ENCODE measurements around the gene NUP43.

NUP43 gene, protein sequence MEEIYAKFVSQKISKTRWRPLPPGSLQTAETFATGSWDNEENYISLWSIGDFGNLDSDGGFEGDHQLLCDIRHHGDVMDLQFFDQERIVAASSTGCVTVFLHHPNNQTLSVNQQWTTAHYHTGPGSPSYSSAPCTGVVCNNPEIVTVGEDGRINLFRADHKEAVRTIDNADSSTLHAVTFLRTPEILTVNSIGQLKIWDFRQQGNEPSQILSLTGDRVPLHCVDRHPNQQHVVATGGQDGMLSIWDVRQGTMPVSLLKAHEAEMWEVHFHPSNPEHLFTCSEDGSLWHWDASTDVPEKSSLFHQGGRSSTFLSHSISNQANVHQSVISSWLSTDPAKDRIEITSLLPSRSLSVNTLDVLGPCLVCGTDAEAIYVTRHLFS

DNA sequence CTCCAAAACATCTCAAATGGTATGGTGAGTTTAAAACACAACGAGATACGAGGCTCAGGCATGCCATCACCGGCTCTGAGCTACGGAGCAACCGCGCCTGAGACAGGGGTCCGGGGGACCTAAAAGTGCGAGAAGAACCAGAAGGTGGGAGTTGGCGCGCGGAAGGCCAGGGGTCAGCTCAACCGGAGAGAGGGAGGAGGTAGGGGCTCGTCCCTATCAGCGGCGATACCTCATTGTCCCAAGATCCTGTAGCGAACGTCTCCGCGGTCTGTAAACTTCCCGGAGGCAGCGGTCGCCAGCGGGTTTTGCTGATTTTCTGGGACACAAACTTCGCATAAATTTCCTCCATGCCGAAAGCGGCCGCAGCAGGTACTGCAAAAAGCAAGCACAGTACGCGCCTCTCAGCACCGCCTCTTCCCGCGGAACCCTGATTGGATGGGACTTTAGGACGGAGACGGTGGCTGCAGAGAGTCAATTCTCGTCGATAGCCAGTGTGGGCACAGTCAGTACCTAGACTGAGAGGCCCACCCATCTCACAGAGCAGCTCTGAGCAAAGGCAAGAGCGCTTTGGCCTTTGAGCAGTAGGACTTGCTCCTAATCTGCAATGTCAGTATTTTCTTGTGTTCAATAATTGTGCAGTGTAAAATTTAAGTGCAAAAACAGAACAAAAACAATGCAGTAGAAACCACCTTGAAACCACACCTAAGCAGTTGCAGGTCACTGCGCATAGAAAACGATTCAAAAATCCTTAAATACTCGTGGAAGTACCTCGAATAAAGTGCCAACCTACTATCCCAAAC is at the start of gene NUP43:
Gene NUP43, minus strand, starts transcription at position 383 of the 800 bp plus-strand sequence. Its CDS starts 34 bp downstream, at position 349.
- peak; percentile 81 to 83 for DNase-seq (ENCODE audit: low spot score in 2 of 2)
- ATAC-seq (replicated peaks; ENCODE audit: extremely low read depth, poor library complexity, severe bottlenecking) = peak; percentile 70
- H3K36me3 Mint-ChIP-seq (ENCODE audit: insufficient read depth) = peaks cover 43% of the 10 kb centered on the region
- H3K4me1 Mint-ChIP-seq = peaks cover 26% of the 10 kb centered on the region
- no peaks in the 10 kb centered on the region for H3K27me3 Mint-ChIP-seq
- H3K27ac Mint-ChIP-seq (ENCODE audit: low read depth) = peak within 1 kb of the TSS; percentile 96
- no peaks in the 10 kb centered on the region for H3K9me3 Mint-ChIP-seq
- peak within 1 kb of the TSS; percentile 98 for H3K4me3 Mint-ChIP-seq

DNA sequence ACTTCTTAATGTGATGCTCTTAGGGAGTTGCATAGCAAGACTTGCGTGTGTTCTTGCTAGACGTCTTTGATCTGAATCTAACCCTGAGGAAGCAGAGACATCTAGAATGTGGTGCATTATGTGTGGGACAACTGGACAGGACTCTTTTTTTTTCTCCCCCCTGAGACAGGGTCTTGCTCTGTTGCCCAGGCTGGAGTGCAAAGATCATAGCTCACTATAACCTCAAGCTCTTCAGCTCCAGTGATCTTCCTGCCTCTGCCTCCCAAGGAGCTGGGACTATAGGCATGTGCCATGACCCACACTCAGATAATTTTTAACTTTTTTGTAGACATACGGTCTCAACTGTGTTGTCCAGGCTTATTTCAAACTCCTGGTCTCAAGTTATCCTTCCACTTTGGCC is 37.2 kb upstream of the NUP43 start:
- Mint-ChIP-seq H3K4me3 (no peak overlapping the region), H3K27me3 (no peaks in the 10 kb centered on the region), H3K9me3 (no peaks in the 10 kb centered on the region), H3K4me1 (no peaks in the 10 kb centered on the region), H3K36me3 (ENCODE audit: insufficient read depth) (peaks cover 21% of the 10 kb centered on the region), H3K27ac (ENCODE audit: low read depth) (peak overlapping the region; percentile 23)
- ATAC-seq (replicated peaks; ENCODE audit: extremely low read depth, poor library complexity, severe bottlenecking) = no peak
- no peak for DNase-seq (ENCODE audit: low spot score in 2 of 2)

DNA sequence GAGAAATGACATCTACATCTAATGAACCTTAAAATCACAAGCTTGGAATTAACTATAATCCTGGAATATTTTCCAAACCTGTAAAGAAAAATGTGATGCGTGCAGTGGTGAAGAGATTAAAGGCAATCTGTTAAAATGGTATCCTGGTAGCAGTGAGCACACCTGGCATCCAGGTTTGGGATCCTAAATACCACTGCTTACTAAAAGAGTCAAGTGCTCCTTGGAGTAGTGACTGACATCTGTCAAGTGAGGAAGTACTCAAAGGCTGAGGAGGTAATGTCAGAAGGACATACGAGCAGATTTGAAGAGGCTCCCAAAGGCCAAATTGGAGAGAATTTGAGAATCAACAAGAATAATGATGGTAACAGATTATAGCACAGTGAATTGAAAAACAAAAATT is 36.0 kb upstream of the NUP43 start:
- H3K36me3 Mint-ChIP-seq (ENCODE audit: insufficient read depth) = peaks cover 24% of the 10 kb centered on the region
- no peak overlapping the region for H3K4me3 Mint-ChIP-seq
- no peaks in the 10 kb centered on the region for H3K4me1 Mint-ChIP-seq
- no peak for DNase-seq (ENCODE audit: low spot score in 2 of 2)
- ATAC-seq (replicated peaks; ENCODE audit: extremely low read depth, poor library complexity, severe bottlenecking) = no peak
- no peaks in the 10 kb centered on the region for H3K9me3 Mint-ChIP-seq
- H3K27ac Mint-ChIP-seq (ENCODE audit: low read depth) = peak overlapping the region; percentile 52
- no peaks in the 10 kb centered on the region for H3K27me3 Mint-ChIP-seq

DNA sequence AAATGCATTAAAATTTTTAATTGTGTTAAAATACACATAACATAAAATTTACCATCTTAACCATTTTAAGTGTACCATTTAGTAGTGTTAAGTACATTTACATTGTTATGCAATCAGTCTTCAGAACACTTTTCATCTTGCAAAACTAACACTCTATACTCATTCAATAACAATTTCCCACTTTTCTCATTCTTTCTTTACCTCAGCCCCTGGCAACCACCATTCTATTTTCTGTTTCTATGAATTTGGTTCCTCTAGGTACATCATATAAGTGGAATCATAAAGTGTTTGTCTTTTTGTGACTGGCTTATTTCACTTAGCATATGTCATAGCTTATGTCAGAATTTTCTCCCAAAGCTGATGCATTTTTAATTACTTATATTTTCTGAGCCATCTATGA is 35.4 kb upstream of the NUP43 start:
- Mint-ChIP-seq H3K27ac (ENCODE audit: low read depth) (no peak overlapping the region), H3K4me1 (no peaks in the 10 kb centered on the region), H3K4me3 (no peak overlapping the region), H3K36me3 (ENCODE audit: insufficient read depth) (peaks cover 24% of the 10 kb centered on the region), H3K27me3 (no peaks in the 10 kb centered on the region), H3K9me3 (no peaks in the 10 kb centered on the region)
- ATAC-seq (replicated peaks; ENCODE audit: extremely low read depth, poor library complexity, severe bottlenecking) (no peak), DNase-seq (ENCODE audit: low spot score in 2 of 2) (no peak)

DNA sequence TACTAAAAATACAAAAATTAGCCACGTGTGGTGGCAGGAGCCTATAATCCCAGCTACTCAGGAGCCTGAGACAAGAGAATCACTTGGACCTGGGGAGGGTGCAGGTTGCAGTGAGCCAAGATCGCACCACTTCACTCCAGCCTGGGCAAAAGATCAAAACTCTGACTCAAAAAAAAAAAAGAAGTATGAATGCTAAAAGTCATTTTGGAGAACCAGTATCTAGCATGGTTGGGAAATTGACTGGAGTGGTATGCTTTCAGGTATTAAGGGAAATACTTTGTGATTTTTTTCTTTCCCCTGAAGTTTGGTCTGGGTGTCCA is 33.3 kb upstream of the NUP43 start:
- Mint-ChIP-seq H3K4me3 (no peak overlapping the region), H3K36me3 (ENCODE audit: insufficient read depth) (peaks cover 35% of the 10 kb centered on the region), H3K4me1 (no peaks in the 10 kb centered on the region), H3K27ac (ENCODE audit: low read depth) (no peak overlapping the region), H3K9me3 (no peaks in the 10 kb centered on the region), H3K27me3 (no peaks in the 10 kb centered on the region)
- DNase-seq (ENCODE audit: low spot score in 2 of 2) = no peak
- no peak for ATAC-seq (replicated peaks; ENCODE audit: extremely low read depth, poor library complexity, severe bottlenecking)

DNA sequence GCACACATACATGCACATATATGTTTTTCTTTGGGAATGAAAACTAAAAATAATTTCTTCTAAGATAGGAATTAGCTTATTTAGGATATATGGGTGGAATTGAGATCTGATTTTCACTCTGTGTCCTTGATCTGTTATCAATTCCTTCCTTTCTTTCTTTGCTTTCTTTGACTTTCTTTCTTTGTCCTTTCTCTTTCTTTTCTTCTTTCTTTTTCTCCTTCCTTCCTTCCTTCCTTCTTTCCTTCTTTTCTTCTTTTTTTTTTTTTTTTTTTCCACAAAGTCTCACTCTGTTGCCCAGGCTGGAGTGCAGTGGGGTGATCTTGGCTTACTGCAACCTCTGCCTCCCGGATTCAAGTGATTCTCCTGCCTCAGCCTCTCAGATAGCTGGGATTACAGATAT is 31.3 kb upstream of the NUP43 start:
- no peaks in the 10 kb centered on the region for H3K27me3 Mint-ChIP-seq

DNA sequence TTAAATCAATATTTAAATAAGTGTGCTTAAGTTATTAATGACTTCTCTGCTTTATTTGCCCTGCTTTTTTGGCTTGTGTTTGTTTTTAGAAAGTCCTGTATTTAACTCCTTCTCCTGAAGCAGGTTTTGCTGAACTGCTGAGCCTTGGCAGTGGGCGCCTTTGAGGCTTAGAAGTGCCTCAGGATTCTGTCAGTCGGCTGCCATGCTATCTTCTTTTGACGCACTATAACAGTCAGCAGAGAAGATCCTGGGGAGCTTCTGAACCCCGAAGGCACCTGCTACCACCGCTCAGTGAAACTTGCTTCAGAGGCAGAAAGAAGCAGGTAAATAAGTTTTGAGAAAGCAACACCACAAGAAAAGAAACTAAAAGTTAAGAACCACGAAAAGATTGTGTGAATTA is 25.6 kb upstream of the NUP43 start:
- Mint-ChIP-seq H3K36me3 (ENCODE audit: insufficient read depth) (peaks cover 40% of the 10 kb centered on the region), H3K27me3 (no peaks in the 10 kb centered on the region)
- no peak for ATAC-seq (replicated peaks; ENCODE audit: extremely low read depth, poor library complexity, severe bottlenecking)

More for the DNA sequence above, 31.3 kb upstream of the NUP43 start:
- DNase-seq (ENCODE audit: low spot score in 2 of 2) (no peak), ATAC-seq (replicated peaks; ENCODE audit: extremely low read depth, poor library complexity, severe bottlenecking) (no peak)
- H3K27ac Mint-ChIP-seq (ENCODE audit: low read depth) = no peak overlapping the region
- H3K36me3 Mint-ChIP-seq (ENCODE audit: insufficient read depth) = peaks cover 47% of the 10 kb centered on the region
- H3K4me3 Mint-ChIP-seq = no peak overlapping the region
- H3K9me3 Mint-ChIP-seq = no peaks in the 10 kb centered on the region
- no peaks in the 10 kb centered on the region for H3K4me1 Mint-ChIP-seq

DNA sequence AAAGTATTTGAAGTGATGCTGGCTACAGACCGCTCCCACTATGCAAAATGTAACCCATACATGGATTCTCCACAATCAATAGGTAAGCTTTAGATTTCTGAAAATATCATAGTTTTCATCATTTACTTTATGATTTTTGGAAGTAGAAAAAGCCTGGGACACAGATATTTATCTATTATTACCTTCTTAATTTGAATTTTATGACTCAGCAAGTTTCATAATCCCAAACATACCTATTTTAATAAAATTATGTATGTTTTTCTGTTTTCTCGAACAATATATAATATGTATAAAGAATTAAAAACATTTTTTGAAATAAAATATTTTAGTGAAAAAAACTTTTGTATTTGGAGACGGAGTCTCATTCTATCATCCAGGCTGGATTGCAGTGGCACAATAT is 24.9 kb upstream of the NUP43 start:
- peaks cover 17% of the 10 kb centered on the region for H3K4me1 Mint-ChIP-seq
- H3K27ac Mint-ChIP-seq (ENCODE audit: low read depth) = no peak overlapping the region
- peaks cover 39% of the 10 kb centered on the region for H3K36me3 Mint-ChIP-seq (ENCODE audit: insufficient read depth)
- H3K9me3 Mint-ChIP-seq = no peaks in the 10 kb centered on the region
- DNase-seq (ENCODE audit: low spot score in 2 of 2) (no peak), ATAC-seq (replicated peaks; ENCODE audit: extremely low read depth, poor library complexity, severe bottlenecking) (no peak)
- no peaks in the 10 kb centered on the region for H3K27me3 Mint-ChIP-seq
- H3K4me3 Mint-ChIP-seq = no peak overlapping the region

More for the DNA sequence above, 25.6 kb upstream of the NUP43 start:
- Mint-ChIP-seq H3K9me3 (no peaks in the 10 kb centered on the region), H3K4me3 (no peak overlapping the region), H3K4me1 (peaks cover 17% of the 10 kb centered on the region), H3K27ac (ENCODE audit: low read depth) (no peak overlapping the region)
- no peak for DNase-seq (ENCODE audit: low spot score in 2 of 2)

DNA sequence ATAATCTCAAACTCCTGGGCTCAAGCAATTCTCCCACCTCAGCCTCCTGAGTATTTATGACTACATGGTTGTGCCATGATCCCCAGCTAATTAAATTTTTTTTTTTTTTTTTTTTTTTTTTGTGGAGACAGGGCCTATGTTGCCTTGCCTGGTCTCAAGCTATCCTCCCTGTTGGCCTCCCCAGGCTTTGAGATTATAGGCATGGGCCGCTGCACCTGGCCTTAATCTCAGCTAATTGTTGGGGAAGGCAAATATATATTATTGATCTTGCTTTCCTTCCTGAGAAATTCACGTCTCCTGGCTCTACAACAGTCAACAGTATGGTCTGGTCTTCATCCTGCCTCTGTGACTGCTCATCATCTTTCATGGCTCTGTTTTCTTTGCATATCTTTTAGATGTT is 23.3 kb upstream of the NUP43 start:
- peak overlapping the region; percentile 9 for H3K27ac Mint-ChIP-seq (ENCODE audit: low read depth)
- no peak for DNase-seq (ENCODE audit: low spot score in 2 of 2)
- no peaks in the 10 kb centered on the region for H3K9me3 Mint-ChIP-seq
- H3K4me3 Mint-ChIP-seq = no peak overlapping the region
- H3K27me3 Mint-ChIP-seq = no peaks in the 10 kb centered on the region
- peaks cover 30% of the 10 kb centered on the region for H3K36me3 Mint-ChIP-seq (ENCODE audit: insufficient read depth)
- ATAC-seq (replicated peaks; ENCODE audit: extremely low read depth, poor library complexity, severe bottlenecking) = no peak
- peaks cover 17% of the 10 kb centered on the region for H3K4me1 Mint-ChIP-seq

DNA sequence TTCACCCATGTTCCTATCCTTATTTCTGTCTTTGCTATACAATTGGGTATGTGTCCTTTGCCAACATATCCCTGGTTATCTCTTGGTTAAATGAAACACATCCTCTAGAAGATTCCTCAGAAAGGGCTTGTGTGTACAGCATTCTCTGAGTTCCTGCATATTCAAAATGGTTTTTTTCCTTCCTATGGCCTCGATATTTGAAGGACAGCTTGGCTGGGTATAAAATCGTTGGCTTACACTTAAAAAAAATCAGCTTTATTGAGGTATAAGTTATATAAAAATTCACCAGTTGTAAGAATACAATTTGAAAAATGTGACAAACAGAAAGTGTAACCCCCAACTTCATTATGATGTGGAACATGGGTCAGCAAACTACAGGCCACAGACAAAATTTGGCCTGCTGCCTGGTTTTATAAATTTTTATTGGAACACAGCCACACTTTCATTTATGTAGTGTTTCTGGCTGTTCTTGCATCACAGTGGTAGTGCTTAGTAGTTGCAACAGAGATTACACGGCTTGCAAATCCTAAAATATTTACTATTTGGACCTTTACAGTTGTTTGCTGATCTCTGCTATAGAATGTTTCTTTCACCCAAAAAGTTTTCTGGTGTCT is 19.9 kb upstream of the NUP43 start:
- DNase-seq (ENCODE audit: low spot score in 2 of 2) = no peak
- H3K36me3 Mint-ChIP-seq (ENCODE audit: insufficient read depth) = peaks cover 12% of the 10 kb centered on the region
- H3K4me3 Mint-ChIP-seq = no peak overlapping the region

DNA sequence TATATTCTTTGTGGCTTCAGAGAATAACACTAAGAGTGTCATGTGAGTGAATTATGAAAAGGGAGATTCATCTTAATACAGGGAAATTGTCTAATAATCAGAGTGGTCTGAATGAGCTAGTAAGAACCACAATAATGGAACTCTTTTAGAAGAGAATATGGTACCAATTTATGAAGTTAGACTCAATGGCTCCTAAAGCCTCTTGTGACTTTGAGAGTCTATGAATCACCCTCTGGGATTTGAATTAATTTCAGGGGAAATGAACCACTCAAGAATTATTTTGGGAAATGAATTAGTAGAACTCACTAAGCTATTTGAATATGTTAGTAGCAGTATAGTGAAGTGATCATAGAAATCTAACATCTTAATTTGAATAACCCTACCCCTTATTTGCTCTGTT is 17.5 kb upstream of the NUP43 start:
- Mint-ChIP-seq H3K4me1 (peaks cover 26% of the 10 kb centered on the region), H3K4me3 (no peak overlapping the region), H3K27me3 (no peaks in the 10 kb centered on the region), H3K9me3 (no peaks in the 10 kb centered on the region), H3K27ac (ENCODE audit: low read depth) (no peak overlapping the region), H3K36me3 (ENCODE audit: insufficient read depth) (peaks cover 13% of the 10 kb centered on the region)
- DNase-seq (ENCODE audit: low spot score in 2 of 2) (no peak), ATAC-seq (replicated peaks; ENCODE audit: extremely low read depth, poor library complexity, severe bottlenecking) (no peak)

More for the DNA sequence above, 19.9 kb upstream of the NUP43 start:
- no peaks in the 10 kb centered on the region for H3K9me3 Mint-ChIP-seq
- H3K27me3 Mint-ChIP-seq = no peaks in the 10 kb centered on the region
- peaks cover 26% of the 10 kb centered on the region for H3K4me1 Mint-ChIP-seq
- H3K27ac Mint-ChIP-seq (ENCODE audit: low read depth) = no peak overlapping the region
- ATAC-seq (replicated peaks; ENCODE audit: extremely low read depth, poor library complexity, severe bottlenecking) = no peak

DNA sequence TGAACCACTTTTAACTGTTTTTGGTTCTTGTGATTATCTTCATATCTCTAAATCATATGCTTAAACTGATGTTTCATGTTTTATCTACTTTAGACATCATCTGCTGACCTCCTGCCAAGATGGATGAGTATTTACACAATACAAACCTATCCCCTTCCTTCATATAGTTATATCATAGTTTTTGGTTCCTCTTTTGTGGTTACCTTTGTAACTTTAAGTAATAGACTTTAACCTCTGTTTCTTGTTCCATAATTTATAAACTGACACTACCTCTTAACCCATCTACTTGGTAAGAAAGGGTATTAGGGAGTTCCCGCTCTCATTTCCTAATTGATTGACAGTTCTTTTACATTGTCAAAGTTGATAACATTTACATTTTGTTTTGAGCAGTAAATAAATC is 15.1 kb upstream of the NUP43 start:
- Mint-ChIP-seq H3K27ac (ENCODE audit: low read depth) (no peak overlapping the region), H3K4me3 (no peak overlapping the region)
- ATAC-seq (replicated peaks; ENCODE audit: extremely low read depth, poor library complexity, severe bottlenecking) = no peak

DNA sequence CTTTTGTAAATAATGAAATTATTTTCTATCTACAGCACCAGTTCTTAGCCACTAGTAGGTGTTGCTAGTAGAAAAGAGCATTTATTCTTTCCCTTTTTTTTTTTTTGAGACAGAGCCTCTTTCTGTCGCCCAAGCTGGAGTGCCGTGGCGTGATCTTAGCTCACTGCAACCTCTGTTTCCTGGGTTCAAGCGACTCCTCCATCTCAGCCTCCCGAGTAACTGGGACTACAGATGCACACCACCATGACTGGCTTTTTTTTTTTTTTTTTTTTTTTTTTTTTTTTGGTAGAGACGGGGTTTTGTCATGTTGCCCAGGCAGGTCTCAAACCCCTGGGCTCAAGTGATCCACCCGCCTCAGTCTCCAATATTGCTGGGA is 9.9 kb upstream of the NUP43 start:
- Mint-ChIP-seq H3K36me3 (ENCODE audit: insufficient read depth) (peaks cover 13% of the 10 kb centered on the region), H3K27me3 (no peaks in the 10 kb centered on the region), H3K4me3 (no peak overlapping the region), H3K27ac (ENCODE audit: low read depth) (no peak overlapping the region), H3K9me3 (no peaks in the 10 kb centered on the region), H3K4me1 (peaks cover 28% of the 10 kb centered on the region)
- no peak for DNase-seq (ENCODE audit: low spot score in 2 of 2)
- no peak for ATAC-seq (replicated peaks; ENCODE audit: extremely low read depth, poor library complexity, severe bottlenecking)

More for the DNA sequence above, 15.1 kb upstream of the NUP43 start:
- Mint-ChIP-seq H3K36me3 (ENCODE audit: insufficient read depth) (peaks cover 11% of the 10 kb centered on the region), H3K9me3 (no peaks in the 10 kb centered on the region), H3K27me3 (no peaks in the 10 kb centered on the region), H3K4me1 (peaks cover 30% of the 10 kb centered on the region)
- no peak for DNase-seq (ENCODE audit: low spot score in 2 of 2)

Data from central memory CD8-positive, alpha-beta T cell (primary cell).